Natural killer cell (primary cell): ENCODE measurements around the gene EEFSEC. TPM values are rescaled to one million over a fixed set of nuclear protein-coding genes. Genes with fewer than 3 reads are reported as not detected.

Experiments used
- ATAC-seq, 3 donors: fragments of 150-1000 bp in 2 of 3; fragments of 200-7000 bp in 1 of 3; cut with Tn5 transposase; 1 replicate in 1 of 3; 2 replicates in 2 of 3; pipeline ENCODE4 v1.10.0; 2021; ENCODE audit warnings: mild to moderate bottlenecking in 2 of 3, moderate library complexity in 2 of 3
- DNase-seq, 2 donors: peaks; one replicate each; pipeline versions ENCODE4 v3.0.0 to v3.0.0-alpha.2; 2013 to 2021; ENCODE audit warnings: mixed read lengths in 1 of 2
- H3K27ac ChIP-seq: one replicate; pipeline ENCODE4 v1.5.1; 2013; ENCODE audit warnings: mild to moderate bottlenecking, low read length
- H3K27me3 ChIP-seq: one replicate; pipeline ENCODE4 v1.6.1; 2013; ENCODE audit warnings: low read length; ENCODE audit not compliant: control insufficient read depth, insufficient read depth
- H3K36me3 ChIP-seq: one replicate; pipeline ENCODE4 v1.6.1; 2013; ENCODE audit warnings: low read length; ENCODE audit not compliant: control insufficient read depth, insufficient read depth
- H3K4me1 ChIP-seq: one replicate; pipeline ENCODE4 v1.6.1; 2013; ENCODE audit warnings: low read length; ENCODE audit not compliant: control insufficient read depth, insufficient read depth
- H3K4me3 ChIP-seq: one replicate; pipeline ENCODE4 v1.5.1; 2013; ENCODE audit warnings: low read length
- H3K9me3 ChIP-seq: one replicate; pipeline ENCODE4 v1.6.1; 2013; ENCODE audit warnings: low read length; ENCODE audit not compliant: control insufficient read depth, insufficient read depth
- H3K27ac Mint-ChIP-seq, 2 donors: one replicate each; pipeline ENCODE4 v1.8.0; 2022; ENCODE audit warnings: mild to moderate bottlenecking in 2 of 2, mixed read lengths in 2 of 2, moderate library complexity in 1 of 2
- H3K27me3 Mint-ChIP-seq, 2 donors: one replicate each; pipeline ENCODE4 v1.8.0; 2022; ENCODE audit warnings: low read depth in 2 of 2, mixed read lengths in 2 of 2
- H3K36me3 Mint-ChIP-seq: one replicate; pipeline ENCODE4 v1.8.0; 2022; ENCODE audit warnings: mixed read lengths
- H3K4me1 Mint-ChIP-seq, 2 donors: one replicate each; pipeline ENCODE4 v1.8.0; 2022; ENCODE audit warnings: mixed read lengths in 2 of 2
- H3K4me3 Mint-ChIP-seq: one replicate; pipeline ENCODE4 v1.8.0; 2022; ENCODE audit warnings: mild to moderate bottlenecking, moderate library complexity, mixed read lengths
- H3K9me3 Mint-ChIP-seq, 2 donors: one replicate each; pipeline ENCODE4 v1.8.0; 2022; ENCODE audit warnings: mixed read lengths in 2 of 2
- WGBS: methylation state at CpG from one replicate; pipeline ENCODE4 v1.1.7; 2013; ENCODE audit warnings: missing lambda C conversion rate; ENCODE audit not compliant: insufficient coverage; 5-methylcytosine and 5-hydroxymethylcytosine counted together
- intact Hi-C: fragments of 100-400 bp; cut with micrococcal nuclease; formaldehyde crosslinking; loops from one replicate; pipeline ENCODE4 v1.14.2; 2022
- total RNA-seq, 4 donors: library from RNA; stranded (reverse); fragments of 120-200 nt in 1 of 4; gene quantifications; one replicate each; pipeline versions ENCODE4 v1.2.3 to v1.2.4, GENCODE V29; 2013 to 2022
- TF ChIP-seq, protein P1 (sequence below): fragments of 200-600 bp; IDR thresholded peaks from one replicate; pipeline ENCODE4 v1.8.0; 2022; ENCODE audit warnings: antibody characterized with exemption

Gene EEFSEC
- total RNA-seq, 3 donors from 2014 or later (not counting 1 experiment from before 2014, with no cell fraction given), result 16.7 to 18.9 (median 17.6) TPM

DNA sequence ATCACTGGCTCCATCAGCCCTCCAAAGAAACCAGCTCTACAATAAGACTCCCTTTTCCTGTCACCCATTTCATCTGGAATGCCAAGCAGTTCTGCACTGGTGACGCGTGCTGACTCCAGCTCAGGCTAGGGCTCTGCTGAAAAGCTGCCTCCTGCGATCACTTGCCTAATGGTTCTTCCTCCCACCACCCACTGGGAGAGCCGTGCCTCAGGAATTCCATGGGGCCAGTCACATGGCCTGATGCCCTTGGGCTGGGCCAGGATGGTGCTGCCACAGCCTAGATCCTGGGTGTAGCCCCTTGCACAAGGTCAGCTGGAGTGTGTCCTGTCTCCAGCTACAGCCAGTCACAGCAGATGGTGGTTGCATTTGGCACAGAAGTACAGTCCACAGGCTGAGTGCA lies 214.5 kb downstream of the EEFSEC start:
- Histone ChIP-seq H3K4me3 (no peak overlapping the region), H3K9me3 (no peaks in the 10 kb centered on the region), H3K36me3 (peaks cover 2% of the 10 kb centered on the region), H3K27me3 (no peaks in the 10 kb centered on the region), H3K4me1 (no peaks in the 10 kb centered on the region), H3K27ac (no peak overlapping the region)
- H3K4me3 Mint-ChIP-seq, result no peak overlapping the region
- no peaks in the 10 kb centered on the region for H3K36me3 Mint-ChIP-seq
- DNase-seq (no peak), ATAC-seq (no peak)
- no peaks in the 10 kb centered on the region for H3K27me3 Mint-ChIP-seq
- WGBS, result 96% methylated on average over 4 of the region's 4 CpGs
- intact Hi-C loops, result no loop called here
- H3K9me3 Mint-ChIP-seq, result no peaks in the 10 kb centered on the region
- TF ChIP-seq, protein P1, sequence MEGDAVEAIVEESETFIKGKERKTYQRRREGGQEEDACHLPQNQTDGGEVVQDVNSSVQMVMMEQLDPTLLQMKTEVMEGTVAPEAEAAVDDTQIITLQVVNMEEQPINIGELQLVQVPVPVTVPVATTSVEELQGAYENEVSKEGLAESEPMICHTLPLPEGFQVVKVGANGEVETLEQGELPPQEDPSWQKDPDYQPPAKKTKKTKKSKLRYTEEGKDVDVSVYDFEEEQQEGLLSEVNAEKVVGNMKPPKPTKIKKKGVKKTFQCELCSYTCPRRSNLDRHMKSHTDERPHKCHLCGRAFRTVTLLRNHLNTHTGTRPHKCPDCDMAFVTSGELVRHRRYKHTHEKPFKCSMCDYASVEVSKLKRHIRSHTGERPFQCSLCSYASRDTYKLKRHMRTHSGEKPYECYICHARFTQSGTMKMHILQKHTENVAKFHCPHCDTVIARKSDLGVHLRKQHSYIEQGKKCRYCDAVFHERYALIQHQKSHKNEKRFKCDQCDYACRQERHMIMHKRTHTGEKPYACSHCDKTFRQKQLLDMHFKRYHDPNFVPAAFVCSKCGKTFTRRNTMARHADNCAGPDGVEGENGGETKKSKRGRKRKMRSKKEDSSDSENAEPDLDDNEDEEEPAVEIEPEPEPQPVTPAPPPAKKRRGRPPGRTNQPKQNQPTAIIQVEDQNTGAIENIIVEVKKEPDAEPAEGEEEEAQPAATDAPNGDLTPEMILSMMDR, result no peak
- H3K27ac Mint-ChIP-seq, result no peak overlapping the region
- peaks cover 9 to 12% of the 10 kb centered on the region in 2 donors for H3K4me1 Mint-ChIP-seq

DNA sequence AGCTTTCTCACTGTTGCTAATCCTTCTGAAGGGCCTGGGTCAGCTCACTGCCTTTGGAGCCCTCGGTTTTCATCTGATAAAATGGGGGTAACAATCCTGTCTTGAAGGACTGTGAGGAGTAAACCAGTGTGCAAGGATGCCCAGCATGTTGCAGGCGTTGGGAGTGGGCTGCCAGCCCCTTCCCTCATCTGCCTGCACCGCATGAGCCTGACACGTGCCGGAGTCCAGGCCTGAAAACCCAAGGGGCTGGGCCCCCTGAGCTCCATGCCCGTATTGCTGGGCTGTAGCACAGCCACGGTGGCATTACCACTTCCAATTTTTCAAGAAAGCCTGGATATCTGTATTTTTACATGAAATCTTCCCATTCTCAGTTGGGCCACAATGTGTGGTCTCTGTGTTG lies 215.3 kb downstream of the EEFSEC start:
- Mint-ChIP-seq H3K4me1 (peaks cover 12% of the 10 kb centered on the region in 2 donors), H3K4me3 (no peak overlapping the region), H3K27me3 (no peaks in the 10 kb centered on the region), H3K27ac (no peak overlapping the region), H3K9me3 (no peaks in the 10 kb centered on the region), H3K36me3 (no peaks in the 10 kb centered on the region)
- no peak overlapping the region for H3K27ac ChIP-seq
- peaks cover 2% of the 10 kb centered on the region for H3K36me3 ChIP-seq
- H3K27me3 ChIP-seq, result no peaks in the 10 kb centered on the region
- no peak overlapping the region for H3K4me3 ChIP-seq
- ATAC-seq (no peak), DNase-seq (no peak)
- no peaks in the 10 kb centered on the region for H3K9me3 ChIP-seq
- intact Hi-C loops, result no loop called here
- WGBS, result 97% methylated on average over 7 of the region's 7 CpGs
- no peaks in the 10 kb centered on the region for H3K4me1 ChIP-seq
- TF ChIP-seq, protein P1, result no peak

DNA sequence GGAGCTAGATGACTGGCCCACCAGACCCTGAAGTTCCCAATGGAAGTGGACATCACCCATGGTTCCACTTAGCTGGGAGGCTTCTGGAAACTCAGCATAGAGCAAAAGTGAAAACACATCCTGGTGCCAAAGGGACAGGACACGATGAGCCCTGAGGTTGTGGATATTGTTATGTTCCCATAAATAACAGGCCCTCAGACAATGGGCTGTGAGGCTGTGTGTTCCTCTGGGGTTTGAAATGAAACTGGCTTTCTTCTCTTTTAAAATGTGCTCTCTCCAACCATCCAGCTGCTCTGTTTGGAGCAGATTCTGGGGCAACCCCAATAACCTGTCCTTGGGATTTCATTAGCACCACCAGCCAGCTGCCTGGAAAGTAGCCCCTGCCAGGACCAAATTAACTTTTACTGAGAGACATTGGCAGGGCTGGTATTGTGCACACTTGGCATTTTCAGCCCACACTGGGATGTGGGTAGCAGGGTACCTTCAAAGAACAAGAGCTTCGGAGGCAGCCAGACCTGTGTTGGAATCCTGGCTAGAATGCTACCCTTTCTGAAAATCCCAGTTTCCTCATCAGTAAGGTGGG lies 215.9 kb downstream of the EEFSEC start:
- Histone ChIP-seq H3K27me3 (no peaks in the 10 kb centered on the region), H3K9me3 (no peaks in the 10 kb centered on the region), H3K4me1 (no peaks in the 10 kb centered on the region), H3K36me3 (peaks cover 2% of the 10 kb centered on the region), H3K27ac (no peak overlapping the region), H3K4me3 (no peak overlapping the region)
- H3K9me3 Mint-ChIP-seq, result no peaks in the 10 kb centered on the region
- no peaks in the 10 kb centered on the region for H3K36me3 Mint-ChIP-seq
- TF ChIP-seq, protein P1, result no peak
- WGBS, result 84% methylated on average over 2 of the region's 2 CpGs
- no peak for DNase-seq
- no peak for ATAC-seq
- no peak overlapping the region for H3K27ac Mint-ChIP-seq
- H3K27me3 Mint-ChIP-seq, result no peaks in the 10 kb centered on the region
- H3K4me1 Mint-ChIP-seq, result peaks cover 12% of the 10 kb centered on the region in 2 donors
- intact Hi-C loops, result no loop called here
- no peak overlapping the region for H3K4me3 Mint-ChIP-seq
